Measurements from ENCODE around the gene DUSP9.
"Not testable (repeated sequence)": the region's sequence is repeated elsewhere in the genome, so short reads cannot be mapped to it uniquely, and the experiment has no call there.

- not testable (repeated sequence) for TF ChIP-seq CTCF, POLR2A (IDR thresholded peaks at IDR 0.05)
Measured at GRCh38 chrX:153699784-153700371, 52.9 kb downstream of the DUSP9 start.

Data from testis (tissue), 2 donors.